H1 (cell line): ENCODE measurements around the gene ZNF512B. TPM values are rescaled to one million over a fixed set of nuclear protein-coding genes. Genes with fewer than 3 reads are reported as not detected.

Experiments
- CBX8 ChIP-seq: fragments of 300-800, 300-1000 bp; sonication (generic); IDR thresholded peaks from 2 replicates; pipeline ENCODE4 v1.7.1; 2016; ENCODE audit warnings: low read depth, low read length, borderline replicate concordance
- CEBPB ChIP-seq: IDR thresholded peaks from 2 replicates; pipeline ENCODE4 v1.6.1; 2012; ENCODE audit warnings: low read depth, low read length
- CHD2 ChIP-seq: IDR thresholded peaks from 2 replicates; pipeline ENCODE4 v1.6.1; 2012; ENCODE audit warnings: low read length, improper control_type of control experiment
- CTBP2 ChIP-seq: IDR thresholded peaks from 2 replicates; pipeline ENCODE4 v1.7.0; 2011; ENCODE audit warnings: borderline replicate concordance, mild to moderate bottlenecking, moderate library complexity, mixed read lengths, low read length; ENCODE audit not compliant: insufficient read depth, insufficient read length
- E2F6 ChIP-seq: IDR thresholded peaks from 2 replicates; pipeline ENCODE4 v1.6.1; 2012; ENCODE audit warnings: inconsistent platforms
- EGR1 ChIP-seq: IDR thresholded peaks from 2 replicates; pipeline ENCODE4 v1.6.1; 2011; ENCODE audit warnings: low read depth, low read length, borderline replicate concordance
- EP300 ChIP-seq, 2 experiments: IDR thresholded peaks; 1 replicate in 1 of 2; 2 replicates in 1 of 2; pipeline ENCODE4 v1.6.1; 2011 to 2012; ENCODE audit warnings: low read depth in 2 of 2, low read length in 2 of 2, mild to moderate bottlenecking in 2 of 2, borderline replicate concordance in 1 of 2, inconsistent platforms in 1 of 2, moderate library complexity in 1 of 2
- EZH2 ChIP-seq: fragments of 200-600 bp; sonication (generic); IDR thresholded peaks from 2 replicates; pipeline ENCODE4 v1.7.1; 2012; ENCODE audit warnings: low read depth, mild to moderate bottlenecking, moderate library complexity, low read length, inconsistent platforms; ENCODE audit not compliant: severe bottlenecking
- GABPA ChIP-seq: IDR thresholded peaks from 2 replicates; pipeline ENCODE4 v1.6.1; 2011; ENCODE audit warnings: mild to moderate bottlenecking, low read length, moderate library complexity, borderline replicate concordance; ENCODE audit not compliant: insufficient read depth
- JUND ChIP-seq: IDR thresholded peaks from 2 replicates; pipeline ENCODE4 v1.6.1; 2011; ENCODE audit warnings: mild to moderate bottlenecking, improper control_type of control experiment, low read length
- KDM4A ChIP-seq: IDR thresholded peaks from one replicate; pipeline ENCODE4 v1.7.1; 2012; ENCODE audit warnings: low read depth, mild to moderate bottlenecking, moderate library complexity, low read length, inconsistent platforms; ENCODE audit not compliant: severe bottlenecking
- MAX ChIP-seq: IDR thresholded peaks from 2 replicates; pipeline ENCODE4 v1.6.1; 2012; ENCODE audit warnings: inconsistent platforms
- NANOG ChIP-seq: IDR thresholded peaks from 2 replicates; pipeline ENCODE4 v1.6.1; 2011; ENCODE audit warnings: low read length, low read depth, mild to moderate bottlenecking, inconsistent platforms; ENCODE audit not compliant: insufficient read depth, poor library complexity, severe bottlenecking
- POLR2AphosphoS5 ChIP-seq: IDR thresholded peaks from 2 replicates; pipeline ENCODE4 v1.6.1; 2011; ENCODE audit warnings: low read depth, low read length
- POU5F1 ChIP-seq: IDR thresholded peaks from 2 replicates; pipeline ENCODE4 v1.6.1; 2011; ENCODE audit warnings: low read depth, mild to moderate bottlenecking, low read length, moderate library complexity
- RBBP5 ChIP-seq: IDR thresholded peaks from 2 replicates; pipeline ENCODE4 v1.7.1; 2012; ENCODE audit warnings: low read depth, mild to moderate bottlenecking, inconsistent platforms, low read length, moderate library complexity, borderline replicate concordance
- RXRA ChIP-seq: IDR thresholded peaks from 2 replicates; pipeline ENCODE4 v1.6.1; 2011; ENCODE audit warnings: low read depth, mild to moderate bottlenecking, low read length, moderate library complexity; ENCODE audit not compliant: insufficient read depth
- SIN3A ChIP-seq, 2 experiments: IDR thresholded peaks in 1 of 2; conservative IDR thresholded peaks in 1 of 2; 2 replicates each; pipeline ENCODE4 v1.6.1; 2011 to 2012; ENCODE audit warnings: low read length in 2 of 2, improper control_type of control experiment in 1 of 2, low read depth in 1 of 2, mild to moderate bottlenecking in 1 of 2
- SIRT6 ChIP-seq: IDR thresholded peaks from one replicate; pipeline ENCODE4 v1.7.1; 2012; ENCODE audit warnings: low read length, inconsistent platforms
- TAF1 ChIP-seq: IDR thresholded peaks from 2 replicates; pipeline ENCODE4 v1.6.1; 2011; ENCODE audit warnings: mild to moderate bottlenecking, low read depth, low read length
- TAF7 ChIP-seq: optimal IDR thresholded peaks from 2 replicates; pipeline ENCODE3; 2011; ENCODE audit warnings: low read depth, mild to moderate bottlenecking, inconsistent platforms, low read length, moderate library complexity, borderline replicate concordance
- TCF12 ChIP-seq: IDR thresholded peaks from 2 replicates; pipeline ENCODE4 v1.6.1; 2011; ENCODE audit warnings: low read depth, mild to moderate bottlenecking, low read length
- polyA plus RNA-seq, 7 experiments: library from polyadenylated mRNA; depleted of rRNA in 3 of 7; stranded (reverse) in 5 of 7; unstranded in 2 of 7; fragments of >200 nt in 5 of 7; fragments of 200-250 nt in 2 of 7; gene quantifications; 1 replicate in 5 of 7; 2 replicates in 1 of 7; 4 replicates in 1 of 7; pipeline versions ENCODE4 v1.2.1 to v1.2.3, GENCODE V29; 2011 to 2013; ENCODE audit warnings: missing spikeins in 2 of 7, mixed read lengths in 2 of 7
- total RNA-seq: library from RNA; stranded (reverse); fragmentation: NEBNext Ultra II Directional; extraction: Animal tissue kit (Norgen Biotek cat#: 25700); gene quantifications from 2 replicates; pipeline ENCODE4 v1.2.1, GENCODE V29; 2021

Gene ZNF512B
- total and polyA plus RNA-seq, 2 of the 8 experiments (the other 6 are each of a cell fraction or from before 2014, with no cell fraction given) = 7.3 to 26.6 TPM

GRCh38 chr20:63980806-63981728 is 11.3 kb upstream of the ZNF512B start, which contains the start of gene PRPF6 (continued):
- TF ChIP-seq MAX = peak; percentile 98
- peak; percentile 46 to 94; a peak in 2 of 4 replicates for TF ChIP-seq SIN3A (conservative IDR thresholded peaks at IDR 0.05 in 1 of 2, IDR thresholded peaks at IDR 0.05 in 1 of 2; ENCODE audit: low read depth in 1 of 2, low read length in 2 of 2)
- TF ChIP-seq TAF7 = peak; percentile 80
- TF ChIP-seq GABPA = peak; percentile 98
- peak in 1 of 2 experiments; percentile 36; a peak in 1 of 3 replicates for TF ChIP-seq EP300 (IDR thresholded peaks at IDR 0.05; ENCODE audit: borderline replicate concordance in 1 of 2, low read depth in 2 of 2, low read length in 2 of 2)
- TF ChIP-seq CHD2 = peak; percentile 69; the same call in 1 of the 2 replicates
- TF ChIP-seq TAF1 = peak; percentile 74
- peak; percentile 17 for TF ChIP-seq NANOG
- TF ChIP-seq CBX8 = no peak
- peak; percentile 80 for TF ChIP-seq E2F6
- no peak; the same call in 1 of the 2 replicates for TF ChIP-seq EGR1
- TF ChIP-seq RXRA = no peak
- TF ChIP-seq KDM4A = peak; percentile 79
- TF ChIP-seq RBBP5 = peak; percentile 56; the same call in 1 of the 2 replicates
- no peak for TF ChIP-seq CTBP2
- peak; percentile 95 for TF ChIP-seq POLR2AphosphoS5
- TF ChIP-seq SIRT6 = no peak
- no peak for TF ChIP-seq CEBPB
- TF ChIP-seq EZH2 = no peak
- TF ChIP-seq TCF12 = 0 out of 2 replicates have a peak, but pooled peaks have one; percentile 29
- no peak for TF ChIP-seq JUND
- TF ChIP-seq POU5F1 = no peak
